ENCODE results near the gene KANSL1. TPM values are rescaled to one million over a fixed set of nuclear protein-coding genes. Genes with fewer than 3 reads are reported as not detected.

Gene KANSL1
- total RNA-seq, 1 experiment from 2014 or later = 47.6 TPM

DNA sequence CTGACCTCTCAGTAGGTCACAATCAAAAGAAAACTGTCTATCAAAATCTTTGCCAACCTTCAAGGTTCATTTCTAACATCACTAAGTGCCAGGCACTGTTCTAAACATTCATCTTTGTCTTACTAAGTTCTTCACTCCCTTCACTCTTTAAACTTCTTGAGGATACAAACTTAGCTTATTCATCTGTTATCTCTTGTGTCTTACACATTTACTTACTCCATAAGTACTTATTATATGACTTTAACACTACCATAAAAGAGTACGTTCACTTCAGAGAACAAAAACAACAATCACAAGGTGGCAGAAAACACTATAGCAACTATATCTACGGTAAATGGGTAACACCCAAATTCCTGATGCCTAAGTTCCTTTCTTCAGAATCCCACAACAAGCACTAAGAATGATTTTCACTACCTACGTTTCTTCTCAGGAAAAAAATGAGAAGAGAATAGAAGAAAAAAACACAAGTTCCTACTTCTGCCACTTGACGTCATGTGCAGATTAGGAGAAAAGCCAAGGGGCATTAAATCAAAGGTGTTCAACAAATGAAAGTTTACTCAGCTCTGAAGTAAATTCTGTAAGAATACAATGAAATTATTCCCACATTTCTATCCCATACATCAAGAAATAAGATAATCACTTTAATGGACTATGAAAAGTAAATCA lies 29.2 kb downstream of the KANSL1 start:
- no TSS peak for BruUV-seq (replicated peaks)
- ATAC-seq = no peak

GRCh38 chr17:46163316-46163715 lies 29.9 kb downstream of the KANSL1 start:
- intact Hi-C loops (cut with micrococcal nuclease) = no loop called here
- POLR2A ChIA-PET (ENCODE audit: unreplicated experiment) = no interaction called here

More for the DNA sequence above, 29.2 kb downstream of the KANSL1 start:
- intact Hi-C loops (cut with micrococcal nuclease) = no loop called here
- POLR2A ChIA-PET (ENCODE audit: unreplicated experiment) = no interaction called here
- Histone ChIP-seq H3F3A (ENCODE audit: low read length, unreplicated experiment) (no peaks in the 10 kb centered on the region), H3K4me3 (ENCODE audit: low read length) (no peak overlapping the region), H3K9me2 (replicated peaks; ENCODE audit: low read length) (no peaks in the 10 kb centered on the region), H4K20me1 (ENCODE audit: low read length) (peaks cover 79% of the 10 kb centered on the region), H3K27ac (ENCODE audit: low read length) (no peak overlapping the region), H3K9ac (ENCODE audit: low read length) (no peak overlapping the region), H3K79me2 (ENCODE audit: low read length) (peaks cover 97% of the 10 kb centered on the region), H3K36me3 (ENCODE audit: low read depth, low read length) (0 out of 2 replicates have a peak, but pooled peaks cover 6% of the 10 kb centered on the region), H2AFZ (ENCODE audit: low read length) (no peak overlapping the region), H3K9me3 (ENCODE audit: low read length) (no peaks in the 10 kb centered on the region), H3K4me1 (ENCODE audit: insufficient read depth, low read length) (peaks cover 19% of the 10 kb centered on the region), H3K27me3 (ENCODE audit: low read length) (no peaks in the 10 kb centered on the region), H3K4me2 (ENCODE audit: low read length) (no peak overlapping the region)
- no peak for DNase-seq
- CTCF ChIA-PET = no interaction called here
- TF ChIP-seq EZH2phosphoT487 (IDR thresholded peaks at IDR 0.05; ENCODE audit: borderline replicate concordance, low read length) = no peak
- TF ChIP-seq, protein P1, sequence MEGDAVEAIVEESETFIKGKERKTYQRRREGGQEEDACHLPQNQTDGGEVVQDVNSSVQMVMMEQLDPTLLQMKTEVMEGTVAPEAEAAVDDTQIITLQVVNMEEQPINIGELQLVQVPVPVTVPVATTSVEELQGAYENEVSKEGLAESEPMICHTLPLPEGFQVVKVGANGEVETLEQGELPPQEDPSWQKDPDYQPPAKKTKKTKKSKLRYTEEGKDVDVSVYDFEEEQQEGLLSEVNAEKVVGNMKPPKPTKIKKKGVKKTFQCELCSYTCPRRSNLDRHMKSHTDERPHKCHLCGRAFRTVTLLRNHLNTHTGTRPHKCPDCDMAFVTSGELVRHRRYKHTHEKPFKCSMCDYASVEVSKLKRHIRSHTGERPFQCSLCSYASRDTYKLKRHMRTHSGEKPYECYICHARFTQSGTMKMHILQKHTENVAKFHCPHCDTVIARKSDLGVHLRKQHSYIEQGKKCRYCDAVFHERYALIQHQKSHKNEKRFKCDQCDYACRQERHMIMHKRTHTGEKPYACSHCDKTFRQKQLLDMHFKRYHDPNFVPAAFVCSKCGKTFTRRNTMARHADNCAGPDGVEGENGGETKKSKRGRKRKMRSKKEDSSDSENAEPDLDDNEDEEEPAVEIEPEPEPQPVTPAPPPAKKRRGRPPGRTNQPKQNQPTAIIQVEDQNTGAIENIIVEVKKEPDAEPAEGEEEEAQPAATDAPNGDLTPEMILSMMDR (conservative IDR thresholded peaks at IDR 0.05; ENCODE audit: low read depth, low read length) = no peak
- TF ChIP-seq EZH2 (IDR thresholded peaks at IDR 0.05; ENCODE audit: low read length, unreplicated experiment) = no peak

DNA sequence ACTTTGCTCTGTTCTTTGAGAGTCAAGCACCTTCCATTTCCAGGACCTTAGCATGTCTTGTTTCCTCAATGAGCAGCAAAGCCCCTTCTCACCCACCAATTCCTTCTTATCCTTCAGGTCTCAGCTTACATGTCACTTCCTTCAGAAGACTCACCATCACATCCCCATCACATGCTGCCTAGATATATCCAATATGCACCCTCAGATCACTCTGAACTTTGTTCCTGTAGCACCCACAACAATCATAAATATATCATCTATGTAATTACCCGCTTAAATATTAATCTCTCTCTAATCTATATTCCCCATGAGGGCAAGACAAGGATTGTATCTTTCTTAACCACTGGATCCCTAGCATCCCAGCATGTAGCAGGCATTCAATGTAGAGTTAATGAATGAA lies 30.4 kb downstream of the KANSL1 start:
- Histone ChIP-seq H4K20me1 (ENCODE audit: low read length) (peaks cover 80% of the 10 kb centered on the region), H3K9me2 (replicated peaks; ENCODE audit: low read length) (no peaks in the 10 kb centered on the region), H3K79me2 (ENCODE audit: low read length) (peaks cover 97% of the 10 kb centered on the region), H3K4me2 (ENCODE audit: low read length) (no peak overlapping the region), H3K9me3 (ENCODE audit: low read length) (no peaks in the 10 kb centered on the region), H3K4me1 (ENCODE audit: insufficient read depth, low read length) (peaks cover 7% of the 10 kb centered on the region), H3K9ac (ENCODE audit: low read length) (no peak overlapping the region), H3K27me3 (ENCODE audit: low read length) (no peaks in the 10 kb centered on the region), H3K36me3 (ENCODE audit: low read depth, low read length) (no peaks in the 10 kb centered on the region), H3F3A (ENCODE audit: low read length, unreplicated experiment) (no peaks in the 10 kb centered on the region), H3K27ac (ENCODE audit: low read length) (no peak overlapping the region), H3K4me3 (ENCODE audit: low read length) (no peak overlapping the region), H2AFZ (ENCODE audit: low read length) (no peak overlapping the region)
- intact Hi-C loops (cut with micrococcal nuclease) = no loop called here
- no TSS peak for BruUV-seq (replicated peaks)
- ATAC-seq (no peak), DNase-seq (no peak)
- TF ChIP-seq EZH2phosphoT487 (IDR thresholded peaks at IDR 0.05; ENCODE audit: borderline replicate concordance, low read length) (no peak), EZH2 (IDR thresholded peaks at IDR 0.05; ENCODE audit: low read length, unreplicated experiment) (no peak)
- TF ChIP-seq, protein P1 (conservative IDR thresholded peaks at IDR 0.05; ENCODE audit: low read depth, low read length) = no peak
- CTCF ChIA-PET = no interaction called here
- POLR2A ChIA-PET (ENCODE audit: unreplicated experiment) = no interaction called here

More at GRCh38 chr17:46163316-46163715, 29.9 kb downstream of the KANSL1 start:
- no peaks in the 10 kb centered on the region for H3K9me2 ChIP-seq (replicated peaks; ENCODE audit: low read length)
- H3K27me3 ChIP-seq (ENCODE audit: low read length) = no peaks in the 10 kb centered on the region
- no peak overlapping the region for H3K4me2 ChIP-seq (ENCODE audit: low read length)
- no peak for TF ChIP-seq EZH2phosphoT487 (IDR thresholded peaks at IDR 0.05; ENCODE audit: borderline replicate concordance, low read length)
- TF ChIP-seq, protein P1 (conservative IDR thresholded peaks at IDR 0.05; ENCODE audit: low read depth, low read length) = no peak
- no peak for TF ChIP-seq EZH2 (IDR thresholded peaks at IDR 0.05; ENCODE audit: low read length, unreplicated experiment)
- CTCF ChIA-PET = no interaction called here
- H3K9me3 ChIP-seq (ENCODE audit: low read length) = no peaks in the 10 kb centered on the region
- no peak overlapping the region for H3K27ac ChIP-seq (ENCODE audit: low read length)
- ATAC-seq (no peak), DNase-seq (no peak)
- peaks cover 77% of the 10 kb centered on the region for H4K20me1 ChIP-seq (ENCODE audit: low read length)
- peaks cover 97% of the 10 kb centered on the region for H3K79me2 ChIP-seq (ENCODE audit: low read length)
- H3K36me3 ChIP-seq (ENCODE audit: low read depth, low read length) = no peaks in the 10 kb centered on the region
- H3F3A ChIP-seq (ENCODE audit: low read length, unreplicated experiment) = no peaks in the 10 kb centered on the region
- H3K4me1 ChIP-seq (ENCODE audit: insufficient read depth, low read length) = peaks cover 11% of the 10 kb centered on the region
- no peak overlapping the region for H3K4me3 ChIP-seq (ENCODE audit: low read length)
- no peak overlapping the region for H3K9ac ChIP-seq (ENCODE audit: low read length)
- BruUV-seq (replicated peaks) = no TSS peak
- H2AFZ ChIP-seq (ENCODE audit: low read length) = no peak overlapping the region

Data from PC-3 (cell line).